GM18867 (cell line): ENCODE measurements around the gene GLCCI1.

Source experiments
- ATAC-seq: cut with Tn5 transposase; IDR thresholded peaks from one replicate; pipeline ENCODE4 v1.9.1; 2021; ENCODE audit warnings: mild to moderate bottlenecking, moderate library complexity; ENCODE audit not compliant: unreplicated experiment

The GLCCI1 gene

GRCh38 chr7:7959979-7960670, 8.5 kb upstream of the GLCCI1 start:
- peak; percentile 77 for ATAC-seq

GRCh38 chr7:7962851-7963250, 5.7 kb upstream of the GLCCI1 start:
- ATAC-seq = no peak

- no peak for ATAC-seq
Measured at GRCh38 chr7:7964250-7964649, 4.3 kb upstream of the GLCCI1 start.

- ATAC-seq = no peak
Measured at GRCh38 chr7:7964691-7965090, 3.9 kb upstream of the GLCCI1 start.

DNA sequence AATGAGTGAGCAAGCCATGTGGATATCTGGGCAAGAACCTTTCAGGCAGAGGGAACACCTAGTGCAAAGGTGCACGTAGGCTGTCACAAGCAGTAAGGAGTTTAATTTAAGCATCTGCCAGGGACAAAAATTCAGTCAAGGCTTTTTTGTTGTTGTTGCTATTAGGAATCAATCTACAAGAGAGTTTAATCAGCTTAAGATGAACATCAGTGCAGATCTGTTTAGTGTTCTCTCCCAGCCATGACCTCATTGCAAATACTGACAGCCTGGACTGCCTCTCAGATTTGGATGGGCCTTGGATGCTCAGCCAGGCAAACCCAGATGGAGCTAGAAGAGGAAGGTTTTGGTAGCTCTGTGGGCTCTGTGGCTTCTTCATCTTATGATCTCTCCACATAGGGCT, 3.3 kb upstream of the GLCCI1 start:
- ATAC-seq = no peak

DNA sequence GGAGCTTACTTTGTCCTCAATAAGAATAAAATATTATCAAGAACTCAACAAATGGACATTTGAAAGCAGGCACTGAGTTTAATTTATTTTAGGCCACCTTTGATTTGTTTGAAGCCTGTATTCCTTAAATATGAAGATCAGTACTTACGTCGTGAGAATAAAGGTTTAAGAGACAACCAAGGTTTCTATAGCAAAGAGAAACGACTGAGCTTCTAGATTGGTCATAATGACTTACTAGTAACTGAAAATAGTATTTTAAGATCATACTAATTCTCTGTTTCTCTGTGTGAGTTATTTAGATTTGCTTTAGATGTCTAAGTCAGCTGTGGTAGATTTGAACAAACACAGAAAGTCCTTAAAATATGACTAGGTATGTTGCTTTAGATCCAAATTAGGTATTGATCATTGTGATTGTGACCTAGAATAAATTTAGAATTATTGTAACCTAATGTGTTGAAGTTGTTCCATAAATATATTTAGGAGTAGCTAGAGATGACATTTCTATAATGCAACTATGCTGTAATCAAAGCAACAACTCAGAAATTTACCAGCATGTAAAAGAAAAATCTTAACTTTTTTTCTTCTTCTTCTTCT, 2.4 kb upstream of the GLCCI1 start:
- ATAC-seq = no peak

DNA sequence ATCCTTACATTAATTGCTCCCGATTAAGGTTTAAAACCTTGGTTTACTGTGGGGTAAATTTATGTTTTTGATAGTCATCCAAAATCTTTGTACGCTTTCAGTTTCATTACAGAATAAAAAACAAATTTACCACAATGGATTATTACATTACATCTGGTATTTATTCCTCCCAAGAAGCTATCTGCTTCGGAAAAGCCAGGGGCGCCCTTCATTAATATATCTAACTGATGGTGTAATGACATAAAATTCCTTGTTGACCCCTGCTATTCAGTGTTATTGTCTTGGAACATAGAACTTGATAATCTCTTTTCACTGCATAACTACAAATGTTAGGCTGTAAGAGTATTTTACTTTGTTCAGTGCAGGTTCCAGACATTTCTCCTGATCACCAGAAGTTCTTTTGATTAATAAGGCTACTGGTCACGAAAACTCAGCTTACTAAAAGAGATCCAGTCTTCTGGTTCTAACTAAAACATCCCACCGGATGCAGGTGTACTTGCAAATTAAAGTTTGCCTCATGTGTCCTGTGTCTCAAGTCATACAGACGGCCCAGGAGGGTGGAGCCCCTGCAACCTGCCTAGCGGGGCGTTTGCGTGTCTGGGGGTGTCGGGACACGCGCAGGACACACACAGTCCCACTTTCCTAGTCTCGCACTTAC, 581 bp upstream of the GLCCI1 start:
- no peak for ATAC-seq

GRCh38 chr7:7969306-7970236, 975 bp downstream of the GLCCI1 start:
- peak; percentile 6 for ATAC-seq

DNA sequence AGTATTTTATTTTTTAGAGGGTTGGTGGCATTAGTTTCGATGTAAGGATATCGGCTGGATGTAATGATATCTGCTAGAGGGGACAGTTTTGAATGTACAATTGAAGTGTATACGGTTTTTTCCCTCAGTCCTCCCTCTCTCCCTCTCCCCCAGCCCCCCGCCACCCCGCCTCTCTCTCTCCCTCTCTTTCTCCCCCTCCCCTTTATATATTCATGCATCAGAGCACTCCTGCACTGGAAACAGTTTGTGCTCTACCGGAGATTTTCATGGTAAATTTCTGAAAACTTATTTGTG, 1.6 kb downstream of the GLCCI1 start:
- no peak for ATAC-seq

- no peak for ATAC-seq
Measured at GRCh38 chr7:7970531-7971307, 2.1 kb downstream of the GLCCI1 start.

GRCh38 chr7:7971308-7972040, 2.9 kb downstream of the GLCCI1 start:
- ATAC-seq = no peak

GRCh38 chr7:7972128-7972527, 3.5 kb downstream of the GLCCI1 start:
- no peak for ATAC-seq

GRCh38 chr7:7972922-7973594, 4.5 kb downstream of the GLCCI1 start:
- ATAC-seq = no peak

DNA sequence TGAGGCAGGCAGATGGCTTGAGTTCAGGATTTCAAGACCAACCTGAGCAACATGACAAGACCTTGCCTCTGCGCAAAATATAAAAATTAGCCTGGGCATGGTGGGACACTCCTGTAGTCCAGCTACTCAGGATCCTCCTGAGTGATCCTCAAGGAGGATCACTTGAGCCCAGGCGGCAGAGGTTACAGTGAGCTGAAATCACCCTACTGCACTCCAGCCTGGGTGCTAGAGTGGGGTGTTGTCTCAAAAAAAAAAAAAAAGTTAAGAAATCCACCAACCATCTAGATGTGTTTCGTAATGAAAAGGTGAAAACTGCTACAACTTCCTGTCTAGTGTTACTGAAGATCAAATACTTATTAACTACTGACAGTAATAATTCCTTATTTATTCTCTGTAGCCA, 8.1 kb downstream of the GLCCI1 start:
- ATAC-seq = no peak

DNA sequence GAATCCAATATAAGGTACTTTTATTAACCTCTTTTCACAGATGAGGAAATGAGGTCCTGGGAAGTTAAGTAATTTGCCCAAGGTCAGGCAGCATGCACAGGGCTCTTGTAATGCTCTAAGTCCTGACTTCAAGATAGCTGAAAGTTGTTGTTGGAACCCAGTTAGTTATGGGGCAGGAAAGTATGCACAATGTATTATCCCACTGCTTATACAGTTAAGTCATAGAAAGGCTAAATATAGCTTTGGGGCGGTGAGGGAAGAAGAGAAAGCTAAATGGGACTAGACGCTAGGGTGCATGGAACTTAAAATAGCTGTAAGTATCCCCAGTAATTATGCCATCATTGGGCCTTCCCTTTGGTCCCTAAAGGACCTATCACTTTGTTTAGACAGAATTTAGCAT, 9.2 kb downstream of the GLCCI1 start:
- no peak for ATAC-seq

GRCh38 chr7:7978860-7979259, 10.3 kb downstream of the GLCCI1 start:
- no peak for ATAC-seq

GRCh38 chr7:7979558-7979957, 11.0 kb downstream of the GLCCI1 start:
- no peak for ATAC-seq

GRCh38 chr7:7980134-7980533, 11.5 kb downstream of the GLCCI1 start:
- ATAC-seq = no peak

- no peak for ATAC-seq
Measured at GRCh38 chr7:7982904-7983303, 14.3 kb downstream of the GLCCI1 start.

DNA sequence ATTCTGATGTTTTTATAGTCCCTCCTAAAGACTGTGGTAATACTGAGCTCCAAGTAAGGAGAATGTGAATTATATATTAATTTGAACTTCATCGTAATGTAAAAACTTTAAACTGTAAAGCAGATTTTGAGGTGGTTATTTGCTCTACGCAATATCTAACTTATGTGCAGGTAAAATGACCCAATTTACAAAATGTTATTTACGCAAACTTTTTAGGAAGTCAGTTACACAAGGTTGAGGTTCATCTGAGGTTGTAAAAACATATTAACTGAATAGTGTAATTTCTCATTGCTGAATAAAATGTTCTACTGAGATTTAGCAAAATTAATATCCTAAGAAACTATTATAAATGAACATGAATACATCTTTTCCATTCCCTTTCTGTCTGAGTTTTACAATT, 15.8 kb downstream of the GLCCI1 start:
- ATAC-seq = no peak
